Ectodermal cell (in vitro differentiated cells): ENCODE results near the gene SCARF2.
"Not testable (repeated sequence)": the region's sequence is repeated elsewhere in the genome, so short reads cannot be mapped to it uniquely, and the experiment has no call there.

Experiments
- H3K27ac ChIP-seq: 2 replicates; pipeline ENCODE4 v1.7.0; 2013; ENCODE audit warnings: mild to moderate bottlenecking, low read depth, low read length; ENCODE audit not compliant: insufficient read depth, poor library complexity, severe bottlenecking
- H3K27me3 ChIP-seq: 2 replicates; pipeline ENCODE4 v1.7.0; 2013; ENCODE audit warnings: mild to moderate bottlenecking, low read length; ENCODE audit not compliant: insufficient read depth, control insufficient read depth, poor library complexity, severe bottlenecking
- H3K36me3 ChIP-seq: one replicate; pipeline ENCODE4 v1.7.0; 2013; ENCODE audit warnings: low read length; ENCODE audit not compliant: control insufficient read depth, insufficient read depth
- H3K4me1 ChIP-seq: one replicate; pipeline ENCODE4 v1.7.0; 2013; ENCODE audit warnings: low read length; ENCODE audit not compliant: control insufficient read depth, insufficient read depth
- H3K4me3 ChIP-seq: 2 replicates; pipeline ENCODE4 v1.7.0; 2013; ENCODE audit warnings: low read depth, low read length, control low read depth; ENCODE audit not compliant: insufficient read depth
- H3K9me3 ChIP-seq: 2 replicates; pipeline ENCODE4 v1.7.0; 2013; ENCODE audit warnings: mild to moderate bottlenecking, low read length, moderate library complexity; ENCODE audit not compliant: control insufficient read depth
- WGBS, 2 experiments: methylation state at CpG; one replicate each; pipeline ENCODE4 v1.1.7; 2013; ENCODE audit warnings: missing lambda C conversion rate in 2 of 2; 5-methylcytosine and 5-hydroxymethylcytosine counted together

SCARF2 gene

DNA sequence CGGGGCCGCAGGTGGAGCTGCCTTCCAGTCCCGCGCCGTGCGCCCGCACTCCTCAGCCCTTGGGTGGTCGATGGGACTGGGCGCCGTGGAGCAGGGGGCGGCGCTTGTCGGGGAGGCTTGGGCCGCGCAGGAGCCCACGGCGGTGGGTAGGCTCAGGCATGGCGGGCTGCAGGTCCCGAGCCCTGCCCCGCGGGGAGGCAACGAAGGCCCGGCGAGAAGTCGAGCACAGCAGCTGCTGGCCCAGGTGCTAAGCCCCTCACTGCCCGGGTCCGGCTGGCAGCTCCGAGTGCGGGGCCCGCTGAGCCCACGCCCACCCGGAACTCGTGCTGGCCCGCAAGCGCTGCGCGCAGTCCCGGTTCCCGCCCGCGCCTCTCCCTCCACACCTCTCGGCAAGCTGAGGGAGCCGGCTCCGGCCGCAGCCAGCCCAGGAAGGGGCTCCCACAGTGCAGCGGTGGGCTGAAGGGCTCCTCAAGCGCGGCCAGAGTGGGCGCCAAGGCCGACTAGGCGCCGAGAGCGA, 45.2 kb downstream of the SCARF2 start:
- H3K4me3 ChIP-seq, H3K9me3 ChIP-seq, H3K36me3 ChIP-seq, H3K27ac ChIP-seq, H3K27me3 ChIP-seq: not testable (repeated sequence)
- WGBS, 2 experiments, result 95 to 96% methylated on average over 53 of the region's 53 CpGs
- peaks cover 12% of the 10 kb centered on the region for H3K4me1 ChIP-seq

DNA sequence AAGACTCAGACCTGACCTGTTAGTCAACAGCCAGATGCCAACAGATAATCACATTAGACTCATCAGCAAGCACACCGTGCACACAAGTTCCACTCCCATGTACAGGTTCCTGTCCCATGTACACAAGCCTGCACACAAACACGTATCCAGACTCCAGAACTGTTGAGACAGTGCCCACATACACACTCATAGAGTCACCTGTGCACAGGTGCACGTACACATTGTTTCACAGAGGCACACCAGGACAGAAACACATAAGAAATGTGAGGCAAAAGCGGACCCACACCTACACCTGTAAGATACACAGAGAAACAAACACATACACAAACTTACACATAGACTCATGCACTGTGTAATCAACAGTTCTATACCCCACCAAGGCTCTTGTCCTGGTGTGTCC, 46.4 kb downstream of the SCARF2 start:
- H3K27me3 ChIP-seq, result no peaks in the 10 kb centered on the region
- H3K4me1 ChIP-seq, result peaks cover 12% of the 10 kb centered on the region
- H3K36me3 ChIP-seq, result no peaks in the 10 kb centered on the region
- H3K9me3 ChIP-seq, result no peaks in the 10 kb centered on the region
- WGBS, 2 experiments, result 87% methylated on average over 4 of the region's 4 CpGs
- no peak overlapping the region for H3K4me3 ChIP-seq
- H3K27ac ChIP-seq, result no peak overlapping the region

DNA sequence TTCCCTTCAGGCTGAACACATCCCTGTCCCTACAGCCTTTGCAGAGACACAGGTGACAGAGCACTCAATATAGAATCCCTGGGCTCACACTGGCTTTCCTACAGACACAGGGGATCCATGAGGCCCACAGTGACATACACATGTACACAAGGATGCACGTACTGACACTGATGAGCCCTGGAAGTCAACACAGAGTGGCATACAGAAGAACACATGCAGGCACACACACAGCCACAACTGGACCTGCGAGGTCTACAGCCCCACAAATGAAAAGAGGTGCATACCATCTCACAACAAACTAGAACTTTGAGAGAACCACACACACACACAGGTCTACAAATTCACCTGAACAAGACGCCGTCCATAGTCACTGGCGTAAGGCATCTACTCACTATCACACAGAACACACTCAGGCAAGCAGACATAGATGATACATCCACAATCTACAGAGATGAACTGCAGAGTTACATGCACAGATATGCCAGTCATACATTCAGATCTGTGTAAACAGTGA, 47.2 kb downstream of the SCARF2 start:
- Histone ChIP-seq H3K27ac (no peak overlapping the region), H3K4me3 (no peak overlapping the region), H3K4me1 (peaks cover 8% of the 10 kb centered on the region), H3K36me3 (no peaks in the 10 kb centered on the region), H3K27me3 (no peaks in the 10 kb centered on the region), H3K9me3 (no peaks in the 10 kb centered on the region)
- WGBS, 2 experiments, result 87 to 90% methylated on average over 5 of the region's 5 CpGs

DNA sequence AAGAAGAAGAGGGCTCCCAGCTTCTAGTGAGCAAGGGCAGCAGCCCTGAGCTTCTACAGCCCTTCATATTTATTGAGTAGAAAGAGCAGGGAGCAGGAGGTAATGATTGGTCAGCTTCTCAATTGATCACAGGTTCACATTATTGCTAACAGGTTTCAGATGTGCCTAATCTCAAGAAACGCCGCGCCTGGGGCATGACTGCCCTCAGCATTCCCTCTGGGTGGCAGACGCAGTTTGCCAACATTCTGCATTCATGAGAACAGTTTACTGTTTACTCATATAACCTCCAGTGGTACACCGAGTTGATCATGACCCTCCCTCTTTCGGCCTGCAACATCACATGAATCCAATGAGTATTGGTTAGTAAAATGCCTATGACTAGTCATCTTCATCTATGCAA, 48.3 kb downstream of the SCARF2 start:
- Histone ChIP-seq H3K9me3 (no peaks in the 10 kb centered on the region), H3K36me3 (no peaks in the 10 kb centered on the region), H3K4me1 (no peaks in the 10 kb centered on the region), H3K27ac (no peak overlapping the region), H3K27me3 (no peaks in the 10 kb centered on the region), H3K4me3 (no peak overlapping the region)
- 91 to 96% methylated on average over 6 of the region's 6 CpGs for WGBS, 2 experiments

DNA sequence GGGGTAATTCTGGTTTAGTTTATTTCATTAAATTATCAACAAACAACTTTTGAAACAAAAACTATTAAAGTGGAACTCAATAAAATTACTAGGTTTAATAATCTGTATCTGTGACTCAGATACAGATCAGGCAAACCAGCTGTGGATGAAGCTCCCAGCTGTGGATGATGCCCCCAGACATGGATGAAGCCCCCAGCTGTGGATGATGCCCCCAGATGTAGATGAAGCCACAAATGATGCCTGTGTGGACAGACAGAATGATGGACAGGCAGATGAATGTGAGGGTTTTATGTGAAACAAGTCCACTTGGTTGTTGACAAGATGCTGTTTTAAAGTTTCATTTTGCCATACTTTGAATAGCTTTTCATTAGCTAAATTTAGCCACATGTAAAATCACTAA, 49.4 kb downstream of the SCARF2 start:
- H3K4me1 ChIP-seq, result no peaks in the 10 kb centered on the region
- H3K9me3 ChIP-seq, result no peaks in the 10 kb centered on the region
- no peak overlapping the region for H3K27ac ChIP-seq
- no peaks in the 10 kb centered on the region for H3K36me3 ChIP-seq
- no peak overlapping the region for H3K4me3 ChIP-seq
- H3K27me3 ChIP-seq, result no peaks in the 10 kb centered on the region

DNA sequence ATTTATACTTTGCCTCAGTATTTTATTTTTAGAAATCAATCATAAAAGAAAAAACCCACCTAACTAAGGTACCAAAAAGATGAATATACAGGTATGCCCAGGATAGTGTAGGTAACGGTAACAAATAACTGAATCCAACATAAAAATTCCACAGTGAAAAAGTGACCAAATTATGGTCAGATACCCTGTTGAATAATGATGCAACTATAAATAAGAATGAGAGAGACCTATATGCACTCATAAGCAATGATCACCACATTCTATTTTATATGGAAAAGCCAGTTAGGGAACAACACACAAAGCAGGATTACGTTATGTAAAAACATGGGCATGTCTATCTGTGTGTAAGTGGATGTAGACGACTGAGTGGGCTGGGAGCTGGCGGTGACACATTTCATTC, 50.7 kb downstream of the SCARF2 start:
- H3K4me1 ChIP-seq, result no peaks in the 10 kb centered on the region
- 73 to 94% methylated on average over 2 to 4 of the region's 4 CpGs for WGBS, 2 experiments
- no peaks in the 10 kb centered on the region for H3K36me3 ChIP-seq
- H3K4me3 ChIP-seq, result no peak overlapping the region
- H3K27ac ChIP-seq, result no peak overlapping the region
- no peaks in the 10 kb centered on the region for H3K27me3 ChIP-seq
- no peaks in the 10 kb centered on the region for H3K9me3 ChIP-seq

DNA sequence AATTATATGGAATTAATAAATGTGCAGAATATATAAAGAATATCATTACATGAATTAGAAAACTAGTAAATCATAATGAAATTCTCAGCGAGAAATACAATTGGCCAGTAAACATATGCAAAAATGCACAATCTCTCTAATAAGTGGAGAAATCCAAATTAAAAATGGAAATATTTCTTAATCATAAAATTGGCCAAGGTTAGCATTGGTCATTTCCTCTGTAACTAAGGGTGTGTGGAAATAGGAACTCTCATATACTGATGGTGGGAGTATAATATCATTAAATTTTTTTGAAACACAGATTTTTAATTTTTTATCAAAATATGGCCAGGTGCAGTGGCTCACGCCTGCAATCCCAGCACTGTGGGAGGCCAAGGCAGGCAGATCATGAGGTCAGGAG, 51.3 kb downstream of the SCARF2 start:
- Histone ChIP-seq H3K4me1 (no peaks in the 10 kb centered on the region), H3K4me3 (no peak overlapping the region), H3K36me3 (no peaks in the 10 kb centered on the region), H3K27me3 (no peaks in the 10 kb centered on the region), H3K9me3 (no peaks in the 10 kb centered on the region), H3K27ac (no peak overlapping the region)
- 92 to 95% methylated on average over 1 to 2 of the region's 2 CpGs for WGBS, 2 experiments

DNA sequence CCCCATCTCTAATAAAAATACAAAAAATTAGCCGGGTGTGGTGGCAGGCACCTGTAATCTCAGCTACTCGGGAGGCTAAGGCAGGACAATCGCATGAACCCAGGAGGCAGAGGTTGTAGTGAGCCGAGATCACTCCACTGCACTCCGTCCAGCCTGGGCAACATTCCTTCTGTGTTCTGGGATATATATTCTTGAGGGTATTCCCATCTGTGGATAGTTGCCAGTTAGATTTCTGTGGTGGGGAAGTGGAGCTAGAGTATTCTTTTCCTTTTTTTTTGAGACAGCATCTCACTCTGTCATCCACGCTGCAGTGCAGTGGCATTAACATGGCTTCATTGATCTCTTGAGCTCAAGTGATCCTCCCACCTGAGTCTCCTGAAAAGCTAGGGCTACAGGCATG, 52.8 kb downstream of the SCARF2 start:
- Histone ChIP-seq H3K36me3 (no peaks in the 10 kb centered on the region), H3K27me3 (no peaks in the 10 kb centered on the region), H3K27ac (no peak overlapping the region), H3K4me1 (no peaks in the 10 kb centered on the region), H3K4me3 (no peak overlapping the region), H3K9me3 (no peaks in the 10 kb centered on the region)
- 90 to 95% methylated on average over 6 of the region's 6 CpGs for WGBS, 2 experiments

DNA sequence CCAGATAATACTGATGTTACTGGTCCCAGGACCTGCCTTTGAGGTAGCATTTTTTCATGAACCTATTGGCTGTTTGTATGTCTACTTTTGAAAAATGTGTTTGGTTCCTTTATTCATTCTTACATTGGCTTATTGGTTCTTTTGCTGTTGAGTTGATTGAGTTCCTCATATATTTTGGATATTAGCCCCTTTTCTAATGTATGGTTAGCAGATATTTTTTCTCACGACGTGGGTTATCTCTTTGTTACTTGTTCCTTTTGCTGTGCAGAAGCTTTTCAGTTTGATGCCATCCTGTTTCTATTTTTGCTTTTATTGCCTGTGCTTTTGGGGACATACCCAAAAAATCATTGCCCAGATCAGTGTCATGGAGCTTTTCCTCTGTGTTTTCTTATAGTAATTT, 53.5 kb downstream of the SCARF2 start:
- H3K27ac ChIP-seq, result no peak overlapping the region
- no peaks in the 10 kb centered on the region for H3K9me3 ChIP-seq
- no peaks in the 10 kb centered on the region for H3K4me1 ChIP-seq
- H3K4me3 ChIP-seq, result no peak overlapping the region
- H3K27me3 ChIP-seq, result no peaks in the 10 kb centered on the region
- no peaks in the 10 kb centered on the region for H3K36me3 ChIP-seq
- 65 to 73% methylated on average over 2 of the region's 2 CpGs for WGBS, 2 experiments

DNA sequence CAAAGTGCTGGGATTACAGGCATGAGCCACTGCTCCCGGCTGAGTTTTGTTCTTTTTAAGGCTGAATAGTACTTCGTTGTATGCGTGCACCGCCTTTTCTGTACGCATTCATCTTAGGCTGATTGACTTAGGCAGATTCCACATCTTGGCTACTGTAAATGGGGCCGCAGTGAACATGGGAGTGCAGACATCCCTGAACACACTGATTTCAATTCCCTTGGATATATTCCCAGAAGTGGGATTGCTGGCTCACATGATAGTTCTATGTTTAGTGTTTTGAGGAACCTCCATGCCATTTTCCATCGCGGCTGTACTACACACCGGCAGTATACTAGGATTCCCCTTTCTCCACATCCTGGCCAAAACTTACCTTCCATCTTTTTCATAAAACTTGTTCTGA, 54.1 kb downstream of the SCARF2 start:
- Histone ChIP-seq H3K9me3 (no peaks in the 10 kb centered on the region), H3K4me1 (no peaks in the 10 kb centered on the region), H3K27ac (no peak overlapping the region), H3K36me3 (no peaks in the 10 kb centered on the region), H3K27me3 (no peaks in the 10 kb centered on the region), H3K4me3 (no peak overlapping the region)
- 94 to 95% methylated on average over 9 of the region's 9 CpGs for WGBS, 2 experiments

DNA sequence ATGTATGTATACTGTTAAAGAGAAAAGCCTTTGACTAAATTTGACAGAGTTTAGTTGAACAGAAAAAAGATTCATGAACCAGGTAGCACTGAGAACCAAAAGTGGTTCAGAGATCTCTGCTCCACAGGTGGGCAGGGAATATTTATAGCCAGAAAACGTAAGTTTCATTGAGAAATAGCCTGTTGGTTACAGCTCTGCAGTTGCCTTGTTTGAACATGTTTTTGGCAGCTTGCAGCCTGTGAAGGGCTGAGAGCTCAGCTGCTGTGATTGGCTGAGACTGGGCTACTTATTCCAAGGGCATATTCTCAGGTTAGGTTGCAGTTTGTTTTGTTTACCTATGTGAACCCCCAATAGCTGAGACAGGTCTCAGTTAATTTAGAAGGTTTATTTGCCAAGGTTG, 57.1 kb downstream of the SCARF2 start:
- H3K9me3 ChIP-seq, result no peaks in the 10 kb centered on the region
- H3K27me3 ChIP-seq, result no peaks in the 10 kb centered on the region
- WGBS, 2 experiments, result 44 to 47% methylated on average over 1 of the region's 1 CpG
- no peak overlapping the region for H3K4me3 ChIP-seq
- H3K27ac ChIP-seq, result no peak overlapping the region
- no peaks in the 10 kb centered on the region for H3K4me1 ChIP-seq
- H3K36me3 ChIP-seq, result no peaks in the 10 kb centered on the region
